GM21825 (cell line): ENCODE measurements around the gene DLL4.
"Not testable (repeated sequence)": the region's sequence is repeated elsewhere in the genome, so short reads cannot be mapped to it uniquely, and the experiment has no call there.

Source experiments
- ATAC-seq: cut with Tn5 transposase; IDR thresholded peaks from one replicate; pipeline ENCODE4 v1.9.1; 2021; ENCODE audit warnings: mild to moderate bottlenecking, moderate library complexity; ENCODE audit not compliant: unreplicated experiment

DLL4 gene

DNA sequence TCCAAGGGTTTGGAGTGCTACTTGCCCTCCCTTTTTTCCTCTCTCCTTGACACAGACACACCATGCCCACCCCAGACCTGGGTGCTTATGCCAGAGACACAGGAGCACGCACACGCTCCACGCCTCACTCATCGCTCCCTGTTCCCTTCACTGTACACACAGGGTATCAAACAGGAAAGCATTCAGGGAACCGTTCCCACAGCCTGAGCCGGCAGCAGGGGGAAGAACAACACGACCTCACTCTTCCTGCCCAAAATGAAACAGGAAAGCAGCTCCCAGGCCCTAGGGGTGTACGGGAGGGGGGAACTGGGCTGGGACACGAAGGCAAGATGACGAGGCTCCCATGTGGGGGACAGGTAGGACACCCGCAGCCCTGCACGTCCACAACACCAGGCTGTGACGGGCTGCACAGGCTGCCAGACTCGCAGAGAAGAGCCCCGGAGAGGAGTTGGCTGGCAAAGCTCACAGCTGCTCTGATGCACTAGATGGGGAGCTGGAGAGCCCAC is 11.2 kb downstream of the DLL4 start:
- ATAC-seq, result no peak

DNA sequence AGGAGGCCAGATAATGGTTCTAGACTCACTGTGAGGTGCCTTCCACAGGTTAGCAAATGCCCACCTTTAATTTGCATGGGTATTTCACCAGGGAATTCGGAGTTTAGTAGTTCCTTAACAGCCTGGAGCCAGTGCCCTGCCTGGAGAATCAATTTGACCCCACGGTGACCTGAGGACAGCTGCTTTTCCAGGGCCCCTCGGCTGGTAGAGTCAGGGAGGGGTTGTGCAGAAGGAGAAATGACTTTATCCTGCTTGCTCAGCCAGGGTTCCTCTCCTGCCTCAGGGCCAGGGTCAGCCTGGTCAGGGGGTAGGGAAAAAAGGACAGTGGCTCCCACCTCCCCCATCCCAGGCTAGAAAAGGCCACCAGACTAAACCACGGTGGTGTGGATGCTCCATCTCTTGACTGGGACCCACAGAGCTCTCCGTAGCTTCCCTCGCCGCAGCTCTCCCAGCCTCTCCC is 12.0 kb downstream of the DLL4 start:
- no peak for ATAC-seq

- ATAC-seq, result peak; percentile 71
Measured at GRCh38 chr15:40941528-40942336, 12.6 kb downstream of the DLL4 start.

DNA sequence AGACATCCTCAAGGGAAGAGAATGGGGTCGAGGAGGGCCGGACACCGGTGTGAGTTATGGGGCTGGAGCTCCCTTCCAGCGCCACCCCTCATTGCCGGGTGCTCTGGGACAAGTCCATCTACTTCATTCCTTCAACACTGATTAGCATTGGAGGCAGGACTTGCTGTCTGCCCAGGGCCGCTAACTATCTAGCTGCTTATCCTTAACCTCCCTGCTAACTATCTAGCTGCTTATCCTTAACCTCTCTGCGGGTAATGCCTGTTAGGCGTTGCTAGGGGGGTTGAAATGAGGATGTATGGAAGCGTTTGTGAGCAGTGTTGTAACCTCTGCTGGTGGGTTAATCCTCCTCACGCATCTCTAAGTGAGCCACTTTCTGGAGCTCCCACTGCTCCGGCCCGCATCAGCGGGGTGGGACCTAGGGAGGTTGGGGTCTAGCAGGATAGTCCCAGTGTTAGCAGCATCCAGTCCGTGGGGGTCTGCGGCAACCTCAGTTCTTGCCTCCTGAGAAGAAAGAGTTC is 13.3 kb downstream of the DLL4 start:
- no peak for ATAC-seq

DNA sequence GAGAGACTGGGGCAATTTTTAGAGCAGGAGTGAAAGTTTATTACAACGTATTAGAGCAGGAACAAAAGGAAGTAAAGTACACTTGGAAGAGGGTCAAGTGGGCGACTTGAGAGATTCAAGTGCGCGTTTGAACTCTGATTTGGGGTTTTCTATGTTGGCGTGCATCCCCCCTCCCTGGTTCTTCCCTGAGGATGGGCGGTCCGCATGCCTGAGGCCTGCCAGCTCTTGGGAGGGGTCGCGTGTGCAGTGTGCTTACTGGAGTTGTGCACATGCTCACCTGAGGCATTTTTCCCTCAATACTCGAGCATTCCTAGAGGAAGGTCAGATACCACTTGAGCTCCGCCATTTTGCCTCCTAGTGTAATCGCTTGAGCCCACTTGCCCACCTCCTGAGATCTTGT is 13.7 kb downstream of the DLL4 start:
- no peak for ATAC-seq

- no peak for ATAC-seq
Measured at GRCh38 chr15:40943764-40944365, 14.7 kb downstream of the DLL4 start.

DNA sequence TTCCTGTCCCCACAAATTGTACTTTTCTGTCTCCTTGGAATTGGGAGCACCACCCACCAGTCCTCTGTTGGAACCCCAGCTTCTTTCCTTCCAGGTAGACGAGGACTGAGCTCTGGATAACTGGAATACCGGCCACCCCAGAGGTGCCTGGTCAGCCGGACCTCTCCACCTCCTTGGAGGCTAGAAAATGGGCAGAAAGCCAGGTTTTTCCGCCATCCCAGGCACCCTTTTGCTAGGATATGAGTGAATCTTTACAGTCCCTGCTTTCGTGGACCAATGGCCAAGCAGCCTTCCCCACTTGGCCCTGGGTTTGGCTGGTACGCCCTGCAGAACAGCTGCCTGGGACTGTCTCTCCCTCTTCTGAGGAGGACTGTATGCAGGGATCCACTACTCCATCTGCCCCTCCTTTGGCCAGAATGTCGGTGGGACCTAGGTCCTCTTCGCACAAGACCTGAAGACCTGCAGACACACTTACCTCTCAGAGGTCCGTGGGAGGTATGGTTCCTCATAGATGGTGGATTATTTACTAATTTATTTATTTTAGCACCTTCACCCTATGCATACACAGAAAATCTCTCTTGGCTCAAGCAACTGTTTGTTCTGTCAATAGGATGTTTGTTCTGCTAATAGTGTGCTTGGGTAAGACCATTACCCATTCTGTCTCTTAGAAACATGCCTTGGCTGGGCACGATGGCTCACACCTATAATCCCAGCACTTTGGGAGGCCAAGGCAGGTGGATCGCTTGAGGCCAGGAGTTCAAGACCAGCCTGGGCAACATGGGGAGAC is 15.6 kb downstream of the DLL4 start:
- ATAC-seq, result no peak

GRCh38 chr15:40948706-40949473 is 19.8 kb downstream of the DLL4 start:
- ATAC-seq, result no peak

GRCh38 chr15:40949756-40950207 is 20.6 kb downstream of the DLL4 start:
- no peak for ATAC-seq

- ATAC-seq, result no peak
Measured at GRCh38 chr15:40951764-40952163, 22.6 kb downstream of the DLL4 start.

DNA sequence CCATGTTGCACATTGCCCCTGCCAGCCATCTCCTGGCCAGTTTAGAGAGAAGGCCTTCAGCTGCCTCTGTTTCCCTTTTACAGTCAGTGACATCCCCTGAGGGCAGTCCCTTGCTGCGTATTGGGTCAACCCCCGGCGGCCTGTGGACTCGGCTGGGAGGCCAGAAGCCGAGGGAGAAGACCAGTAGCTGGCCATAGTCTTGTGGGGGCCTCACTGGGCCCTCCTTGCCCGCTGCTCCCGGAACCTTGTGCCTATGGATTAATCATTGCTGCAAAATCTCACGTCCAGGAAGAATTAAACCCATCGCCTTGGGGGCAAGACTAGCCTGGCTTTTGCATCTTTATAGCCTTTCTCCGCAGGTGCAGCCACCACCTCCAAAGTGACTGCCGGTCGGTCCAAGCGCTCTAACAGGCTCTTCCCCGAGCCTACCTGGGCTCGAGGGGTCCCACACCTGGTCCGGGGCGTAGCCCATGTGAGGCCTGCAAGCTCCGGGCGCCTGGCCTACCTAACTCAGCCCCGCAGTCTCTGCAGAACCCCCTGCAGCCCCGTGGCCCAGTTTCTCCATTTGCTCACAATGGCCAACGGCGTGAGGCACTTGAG is 23.3 kb downstream of the DLL4 start:
- no peak for ATAC-seq

- ATAC-seq, result peak; percentile 88
Measured at GRCh38 chr15:40952901-40953712, 24.0 kb downstream of the DLL4 start, which contains the start of gene CHAC1. Gene CHAC1, plus strand, starts transcription at chr15:40953471. Its CDS starts 113 bp downstream, at chr15:40953584.

DNA sequence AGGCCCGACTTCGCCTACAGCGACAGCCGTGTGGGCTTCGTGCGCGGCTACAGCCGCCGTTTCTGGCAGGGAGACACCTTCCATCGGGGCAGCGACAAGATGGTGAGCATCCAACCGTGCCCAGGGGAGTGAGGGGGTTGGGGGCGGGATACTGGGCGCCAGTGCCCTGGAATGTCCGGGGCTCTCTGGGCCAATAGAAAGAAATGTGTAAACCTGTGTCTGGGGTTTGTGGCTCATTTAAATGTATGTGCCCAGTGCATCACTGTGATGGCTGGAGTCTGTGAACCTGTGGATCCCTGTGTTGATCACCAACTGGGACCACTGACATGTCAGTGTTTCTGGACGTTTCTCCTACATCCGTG is 24.6 kb downstream of the DLL4 start:
- ATAC-seq, result no peak

DNA sequence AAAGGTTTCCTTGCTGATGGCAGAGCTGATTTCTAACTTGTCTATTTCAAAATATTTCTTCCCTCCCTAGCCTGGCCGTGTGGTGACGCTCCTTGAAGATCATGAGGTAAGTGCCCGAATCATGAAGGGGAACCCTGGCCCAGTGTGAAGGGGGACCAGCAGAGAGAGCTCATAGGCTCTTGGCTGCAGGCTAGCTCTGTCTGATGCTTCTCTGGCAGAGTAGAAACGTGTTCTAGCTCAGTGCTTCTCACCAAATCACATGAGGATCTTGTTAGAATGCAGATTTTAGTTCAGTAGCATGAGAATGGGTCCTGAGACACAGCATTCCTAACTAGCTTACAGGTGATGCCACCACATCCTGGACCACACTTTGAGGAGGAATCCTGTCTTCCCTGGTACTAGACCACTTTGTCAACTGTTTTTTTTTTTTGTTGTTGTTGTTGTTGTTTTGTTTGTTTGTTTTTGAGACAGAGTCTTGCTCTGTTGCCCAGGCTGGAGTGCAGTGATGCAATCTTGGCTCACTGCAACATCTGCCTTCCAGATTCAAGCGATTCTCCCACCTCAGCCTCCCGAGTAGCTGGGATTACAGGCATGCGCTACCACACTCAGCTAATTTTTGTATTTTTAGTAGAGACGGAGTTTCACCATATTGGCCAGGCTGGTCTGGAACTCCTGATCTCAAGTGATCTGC is 25.2 kb downstream of the DLL4 start:
- not testable (repeated sequence) for ATAC-seq

- no peak for ATAC-seq
Measured at GRCh38 chr15:40955141-40955903, 26.2 kb downstream of the DLL4 start.

- no peak for ATAC-seq
Measured at GRCh38 chr15:40955930-40956540, 26.9 kb downstream of the DLL4 start.

DNA sequence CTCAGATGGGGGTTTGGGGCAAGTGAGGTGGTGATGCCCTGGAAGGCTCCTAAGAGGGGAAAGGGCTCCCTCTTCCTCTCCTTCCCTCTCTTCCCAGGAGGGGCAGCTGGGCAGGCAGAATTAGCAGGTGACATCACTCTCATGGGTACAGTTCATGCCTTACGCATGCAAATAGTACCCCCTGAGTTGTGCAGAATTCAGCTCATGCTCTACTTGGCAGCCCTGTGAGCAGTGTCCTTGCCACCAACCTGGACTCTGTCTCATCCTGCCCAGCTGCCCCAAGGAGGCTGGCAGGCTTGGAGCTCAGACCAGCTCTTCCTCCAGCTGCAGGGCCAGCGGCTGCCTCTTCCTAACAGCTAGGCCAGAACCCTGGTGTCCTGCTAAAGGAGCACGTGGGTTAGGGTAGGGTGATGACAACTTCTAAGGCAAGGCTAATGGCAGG is 27.4 kb downstream of the DLL4 start:
- no peak for ATAC-seq
